Adrenal gland (tissue), 12 donors: ENCODE data around the gene HOXA5. TPM values are rescaled to one million over a fixed set of nuclear protein-coding genes. Genes with fewer than 3 reads are reported as not detected.
A peak's percentile ranks its signal among the peaks of the same experiment; 100 is the strongest.

Source experiments
- DNase-seq, 7 donors: peaks; one replicate each; pipeline ENCODE4 v3.0.0-alpha.2; 2019 to 2020
- H3K27ac ChIP-seq, 5 donors: fragments of 200-600 bp; sonication (generic) in 4 of 5; 1 replicate in 3 of 5; 2 replicates in 2 of 5; pipeline versions ENCODE4 v1.5.1 to v1.8.0; 2016 to 2020; ENCODE audit warnings: mild to moderate bottlenecking in 1 of 5
- H3K27me3 ChIP-seq: fragments of 200-600 bp; 2 replicates; pipeline ENCODE4 v1.8.0; 2021
- H3K36me3 ChIP-seq, 2 donors: fragments of 200-600 bp; replicated peaks in 1 of 2; 1 replicate in 1 of 2; 2 replicates in 1 of 2; pipeline versions ENCODE4 v1.5.1 to v1.8.0; 2018 to 2022
- H3K4me1 ChIP-seq, 2 donors: fragments of 200-600 bp; replicated peaks in 1 of 2; 1 replicate in 1 of 2; 2 replicates in 1 of 2; pipeline versions ENCODE4 v1.5.1 to v1.8.0; 2018 to 2021
- H3K4me3 ChIP-seq, 4 donors: fragments of 200-600 bp; sonication (generic) in 3 of 4; one replicate each; pipeline ENCODE4 v1.5.1; 2016 to 2018
- H3K9me3 ChIP-seq, 3 donors: fragments of 200-600 bp; sonication (generic) in 1 of 3; replicated peaks in 1 of 3; 1 replicate in 2 of 3; 2 replicates in 1 of 3; pipeline versions ENCODE4 v1.5.1 to v1.8.0; 2016 to 2021
- POLR2A ChIP-seq, 2 donors: fragments of 450-650 bp; IDR thresholded peaks; one replicate each; pipeline ENCODE4 v1.6.1; 2017; ENCODE audit warnings: antibody characterized with exemption in 2 of 2, mild to moderate bottlenecking in 2 of 2, moderate library complexity in 1 of 2
- WGBS, 4 donors: extraction: QIAGEN DNeasy Blood & Tissue Kit in 2 of 4; methylation state at CpG; one replicate each; pipeline versions ENCODE4 v1.1.5 to v1.1.7; 2013 to 2017; 5-methylcytosine and 5-hydroxymethylcytosine counted together
- intact Hi-C, 2 donors: fragments of 100-400 bp; cut with DNase I; formaldehyde crosslinking; loops; one replicate each; pipeline versions ENCODE4 v1.14.1 to v1.15.0; 2022 to 2023
- polyA plus RNA-seq, 3 donors: library from polyadenylated mRNA; stranded (reverse); fragments of 200-250 nt in 2 of 3; fragments of 350-450 nt in 1 of 3; fragmentation: Illumina TruSeq in 1 of 3; extraction: RNeasy Lipid Tissue Mini Kit (QIAGEN cat#74804) in 1 of 3; gene quantifications; one replicate each; pipeline ENCODE4 v1.2.3, GENCODE V29; 2013 to 2014
- total RNA-seq, 9 donors: library from RNA; depleted of rRNA in 4 of 9; stranded (reverse); fragments of >200 nt in 4 of 9; fragments of 120-200 nt in 1 of 9; fragmentation: NEBNext Ultra II Directional in 1 of 9; extraction: Animal tissue kit (Norgen Biotek cat#: 25700) in 1 of 9; gene quantifications; one replicate each; pipeline versions ENCODE4 v1.1.0 to v1.2.4, GENCODE V29; 2013 to 2023
- TF ChIP-seq, protein P1 (sequence below), 6 experiments: fragments of 450-650 bp in 4 of 6; fragments of 200-600 bp in 2 of 6; sonication (generic) in 1 of 6; IDR thresholded peaks; 1 replicate in 5 of 6; 2 replicates in 1 of 6; pipeline versions ENCODE4 v1.5.1 to v1.8.0; 2016 to 2021; ENCODE audit warnings: antibody characterized with exemption in 6 of 6, mild to moderate bottlenecking in 2 of 6, moderate library complexity in 1 of 6
- donor health status: healthy with polysubstance abuse.
- donor health status: Bipolar disorder and iron deficiency.
- donor health status: DM: yes; HTN: yes; CAD: no.
- donor health status: DM: no; HTN: no; CAD: no.
- donor health status: DM: no; HTN: no; CAD: no.
- donor health status: DM: yes; HTN: yes; CAD: no.

The HOXA5 gene
- total and polyA plus RNA-seq, 12 donors, result 21.8 to 132 (median 57.0) TPM

DNA sequence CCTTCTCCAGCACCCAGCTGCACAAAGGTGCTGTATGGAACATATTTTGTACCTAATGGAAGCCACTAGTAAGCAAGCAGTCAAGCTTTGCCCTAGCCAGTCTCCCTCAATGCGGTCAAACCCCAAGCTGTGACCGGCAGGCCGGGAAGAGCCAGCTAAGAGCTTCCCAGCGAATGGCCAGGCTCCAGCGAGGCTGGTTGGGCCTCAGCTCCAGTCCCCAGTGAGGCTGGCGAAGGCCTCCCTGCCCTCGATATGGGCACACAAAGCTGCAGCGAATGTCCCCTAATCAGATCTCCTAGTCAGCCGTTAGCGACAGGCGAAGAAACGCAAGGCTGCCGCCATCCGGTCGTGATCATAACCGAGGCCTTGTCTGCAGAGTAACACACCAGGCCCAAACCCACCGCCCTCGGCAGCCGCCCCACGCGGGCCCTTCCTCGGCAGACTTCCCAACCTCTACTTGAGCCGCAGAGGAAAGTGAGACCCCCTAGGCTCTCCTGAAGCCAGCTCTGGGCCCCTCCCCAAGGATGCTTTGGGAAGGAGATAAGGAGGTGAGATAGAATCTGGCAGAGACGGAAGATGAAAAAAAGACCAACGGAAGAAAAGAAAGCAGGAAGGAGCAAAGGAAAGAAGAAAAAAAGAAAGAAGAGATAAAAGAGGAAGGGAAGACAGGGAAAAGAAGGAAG is 24.9 kb upstream of the HOXA5 start:
- Histone ChIP-seq H3K4me1 (peaks cover 8 to 18% of the 10 kb centered on the region in 2 donors), H3K27ac (no peak overlapping the region), H3K36me3 (no peaks in the 10 kb centered on the region), H3K9me3 (no peaks in the 10 kb centered on the region), H3K27me3 (peaks cover 61% of the 10 kb centered on the region), H3K4me3 (no peak overlapping the region)
- TF ChIP-seq, protein P1, sequence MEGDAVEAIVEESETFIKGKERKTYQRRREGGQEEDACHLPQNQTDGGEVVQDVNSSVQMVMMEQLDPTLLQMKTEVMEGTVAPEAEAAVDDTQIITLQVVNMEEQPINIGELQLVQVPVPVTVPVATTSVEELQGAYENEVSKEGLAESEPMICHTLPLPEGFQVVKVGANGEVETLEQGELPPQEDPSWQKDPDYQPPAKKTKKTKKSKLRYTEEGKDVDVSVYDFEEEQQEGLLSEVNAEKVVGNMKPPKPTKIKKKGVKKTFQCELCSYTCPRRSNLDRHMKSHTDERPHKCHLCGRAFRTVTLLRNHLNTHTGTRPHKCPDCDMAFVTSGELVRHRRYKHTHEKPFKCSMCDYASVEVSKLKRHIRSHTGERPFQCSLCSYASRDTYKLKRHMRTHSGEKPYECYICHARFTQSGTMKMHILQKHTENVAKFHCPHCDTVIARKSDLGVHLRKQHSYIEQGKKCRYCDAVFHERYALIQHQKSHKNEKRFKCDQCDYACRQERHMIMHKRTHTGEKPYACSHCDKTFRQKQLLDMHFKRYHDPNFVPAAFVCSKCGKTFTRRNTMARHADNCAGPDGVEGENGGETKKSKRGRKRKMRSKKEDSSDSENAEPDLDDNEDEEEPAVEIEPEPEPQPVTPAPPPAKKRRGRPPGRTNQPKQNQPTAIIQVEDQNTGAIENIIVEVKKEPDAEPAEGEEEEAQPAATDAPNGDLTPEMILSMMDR (IDR thresholded peaks at IDR 0.05), result no peak
- TF ChIP-seq POLR2A (IDR thresholded peaks at IDR 0.05), result no peak
- WGBS, 4 donors, result 68 to 74% (median 69%) methylated on average over 23 to 25 of the region's 25 CpGs
- peak in 1 of 7 donors; percentile 19 for DNase-seq
- intact Hi-C loops, result loop anchor here (10.0 kb wide), 3 partner anchors 794 to 1284 kb away; no protein-coding TSS in a partner anchor

DNA sequence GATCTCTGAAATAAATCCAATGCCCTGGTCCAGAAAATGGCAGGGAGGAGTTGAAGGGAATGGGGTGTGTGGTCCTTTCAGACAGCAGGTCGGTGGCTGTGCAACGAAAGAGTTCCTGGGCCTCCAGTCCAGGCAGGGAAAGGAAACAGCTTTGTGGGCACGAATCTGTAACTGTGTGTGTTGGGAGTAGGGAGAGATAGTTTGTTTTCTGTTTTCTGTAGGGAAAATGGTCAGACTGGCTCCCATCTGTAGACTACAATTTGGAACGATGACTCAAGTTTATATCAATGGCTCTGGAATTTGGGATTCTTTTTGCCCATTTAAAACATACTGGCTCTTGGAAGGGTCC is 24.4 kb upstream of the HOXA5 start:
- Histone ChIP-seq H3K27me3 (peaks cover 57% of the 10 kb centered on the region), H3K9me3 (no peaks in the 10 kb centered on the region), H3K4me1 (peaks cover 3 to 18% of the 10 kb centered on the region in 2 donors), H3K36me3 (no peaks in the 10 kb centered on the region), H3K4me3 (no peak overlapping the region), H3K27ac (no peak overlapping the region)
- no peak for TF ChIP-seq POLR2A (IDR thresholded peaks at IDR 0.05)
- TF ChIP-seq, protein P1 (IDR thresholded peaks at IDR 0.05), result no peak
- intact Hi-C loops, result loop anchor here (10.0 kb wide), 3 partner anchors 793 to 1283 kb away; no protein-coding TSS in a partner anchor
- 62 to 78% (median 69%) methylated on average over 4 of the region's 4 CpGs for WGBS, 4 donors
- no peak for DNase-seq

DNA sequence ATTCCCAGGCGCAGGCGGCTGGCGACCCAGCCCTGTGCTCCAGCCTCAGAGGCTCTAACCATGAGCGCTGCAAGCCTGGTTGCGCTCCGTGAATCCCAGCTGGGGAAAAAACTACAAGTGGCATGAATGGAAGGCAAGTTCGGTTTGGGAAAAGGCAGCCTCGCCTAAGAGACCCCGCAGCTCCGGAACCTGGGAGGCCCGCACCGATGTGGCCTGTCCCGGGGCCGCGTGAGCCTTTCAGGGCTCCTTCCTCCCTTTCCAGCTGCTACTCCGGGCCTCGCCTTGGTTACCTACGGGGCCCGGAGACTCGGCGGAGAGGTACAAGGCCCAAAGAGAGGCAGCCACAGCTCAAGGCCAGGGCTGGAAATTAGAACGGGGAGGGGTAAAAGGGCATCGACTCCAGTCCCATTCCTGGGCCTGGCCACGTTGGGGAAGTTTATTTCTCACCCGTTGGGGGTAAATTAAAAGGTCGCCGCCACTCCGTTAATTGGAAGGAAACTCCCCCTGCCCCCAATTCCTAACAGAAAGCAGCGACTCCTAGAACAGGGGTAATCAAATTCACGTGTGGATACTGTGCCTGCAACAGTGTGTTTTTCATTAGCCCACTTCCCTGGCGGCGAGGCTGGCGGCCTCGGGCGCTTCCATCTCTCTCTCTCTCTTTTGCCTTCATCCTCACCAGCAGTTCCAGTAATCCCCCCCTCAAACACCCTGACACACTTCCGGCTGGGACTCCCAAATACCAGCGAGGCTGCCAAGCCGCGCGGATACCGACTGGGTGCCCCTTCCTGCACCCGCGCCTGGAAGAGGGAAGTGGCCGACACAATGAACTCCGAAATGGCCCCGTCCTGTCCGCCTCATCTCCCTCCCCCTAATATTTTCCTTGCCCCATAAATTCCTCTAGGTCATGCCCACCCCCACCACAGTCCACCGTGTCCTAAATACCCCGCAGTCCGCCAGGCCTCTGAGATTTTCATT is 23.3 kb upstream of the HOXA5 start:
- Histone ChIP-seq H3K27ac (no peak overlapping the region), H3K4me3 (no peak overlapping the region), H3K36me3 (no peaks in the 10 kb centered on the region), H3K4me1 (peaks cover 0 to 13% of the 10 kb centered on the region in 2 donors), H3K27me3 (peaks cover 57% of the 10 kb centered on the region), H3K9me3 (no peaks in the 10 kb centered on the region)
- peak in 1 of 7 donors; percentile 13 for DNase-seq
- TF ChIP-seq, protein P1 (IDR thresholded peaks at IDR 0.05), result no peak
- TF ChIP-seq POLR2A (IDR thresholded peaks at IDR 0.05), result no peak
- intact Hi-C loops, result loop anchor here (10.0 kb wide), 3 partner anchors 792 to 1282 kb away; no protein-coding TSS in a partner anchor
- WGBS, 4 donors, result 53 to 58% (median 55%) methylated on average over 33 to 50 of the region's 50 CpGs

DNA sequence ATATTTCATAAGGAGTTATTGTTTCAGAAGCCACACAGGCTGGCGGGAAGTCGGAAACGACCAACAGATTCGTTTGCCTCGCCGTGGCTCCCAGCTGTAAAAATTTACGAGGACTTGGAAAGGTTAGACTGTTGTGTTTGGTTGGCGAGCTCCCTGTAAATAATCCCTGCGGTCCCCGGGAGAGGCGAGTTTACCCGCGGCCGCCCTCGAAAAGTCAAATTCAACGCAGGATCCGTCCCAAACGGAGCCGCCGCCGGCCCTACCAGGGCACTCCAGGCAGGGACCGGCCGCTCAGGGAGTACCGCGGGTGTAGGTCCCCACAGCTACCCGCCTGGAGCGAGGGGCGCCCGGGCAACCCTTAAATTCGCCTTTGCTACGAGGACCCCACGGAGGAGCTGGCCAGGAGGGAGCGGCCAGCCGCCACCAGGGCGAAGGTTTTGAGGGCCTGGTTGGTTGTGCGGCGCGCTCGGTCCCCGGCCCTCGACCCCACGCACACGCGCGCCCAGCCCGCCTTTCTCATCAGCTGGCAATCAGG is 22.6 kb upstream of the HOXA5 start:
- Histone ChIP-seq H3K36me3 (no peaks in the 10 kb centered on the region), H3K9me3 (no peaks in the 10 kb centered on the region), H3K4me3 (peak overlapping the region in 2 of 4 donors; percentile 43 to 60), H3K27me3 (peaks cover 53% of the 10 kb centered on the region), H3K27ac (peak overlapping the region in 1 of 5 donors; percentile 74), H3K4me1 (peaks cover 0 to 17% of the 10 kb centered on the region in 2 donors)
- WGBS, 4 donors, result 11 to 32% (median 19%) methylated on average over 15 to 46 of the region's 46 CpGs
- no peak for TF ChIP-seq POLR2A (IDR thresholded peaks at IDR 0.05)
- TF ChIP-seq, protein P1 (IDR thresholded peaks at IDR 0.05), result no peak
- intact Hi-C loops, result loop anchor here (10.0 kb wide), 3 partner anchors 791 to 1281 kb away; no protein-coding TSS in a partner anchor
- DNase-seq, result peak in 1 of 7 donors; percentile 16
